Vagina (tissue), 2 donors: ENCODE results near the gene GALNT17.

ENCODE experiments used
- CTCF ChIP-seq, 3 experiments: fragments of 450-650 bp in 2 of 3; fragments of 200-600 bp in 1 of 3; sonication (generic) in 1 of 3; IDR thresholded peaks; one replicate each; pipeline ENCODE4 v1.5.1; 2017 to 2019; ENCODE audit warnings: antibody characterized with exemption in 3 of 3, mild to moderate bottlenecking in 2 of 3, moderate library complexity in 2 of 3
- POLR2A ChIP-seq, 2 donors: fragments of 450-650 bp; IDR thresholded peaks; one replicate each; pipeline ENCODE4 v1.6.1; 2017; ENCODE audit warnings: antibody characterized with exemption in 2 of 2, mild to moderate bottlenecking in 2 of 2, moderate library complexity in 2 of 2

DNA sequence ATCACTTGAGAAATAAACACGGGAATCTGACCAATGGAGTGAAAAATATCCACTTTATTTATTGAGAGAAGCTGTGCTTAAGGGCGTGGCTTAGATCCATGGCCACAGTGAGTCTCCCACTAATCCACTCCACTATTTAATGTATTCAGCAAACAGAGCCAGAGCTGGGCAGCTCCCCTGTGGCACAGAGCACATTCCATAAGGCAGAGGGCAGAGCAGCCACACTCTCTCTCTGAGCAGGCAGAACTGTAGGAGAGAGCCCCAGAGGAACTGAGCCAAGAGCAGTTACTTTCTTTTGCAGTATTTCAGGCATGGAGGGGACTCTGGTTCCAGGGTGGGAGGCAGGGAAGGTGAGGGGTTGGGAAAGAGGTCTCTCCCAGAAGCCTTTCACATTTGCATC is 106.0 kb downstream of the GALNT17 start:
- TF ChIP-seq CTCF (IDR thresholded peaks at IDR 0.05) (no peak), POLR2A (IDR thresholded peaks at IDR 0.05) (no peak)
